ENCODE results near the gene PMF1.

Gene PMF1

DNA sequence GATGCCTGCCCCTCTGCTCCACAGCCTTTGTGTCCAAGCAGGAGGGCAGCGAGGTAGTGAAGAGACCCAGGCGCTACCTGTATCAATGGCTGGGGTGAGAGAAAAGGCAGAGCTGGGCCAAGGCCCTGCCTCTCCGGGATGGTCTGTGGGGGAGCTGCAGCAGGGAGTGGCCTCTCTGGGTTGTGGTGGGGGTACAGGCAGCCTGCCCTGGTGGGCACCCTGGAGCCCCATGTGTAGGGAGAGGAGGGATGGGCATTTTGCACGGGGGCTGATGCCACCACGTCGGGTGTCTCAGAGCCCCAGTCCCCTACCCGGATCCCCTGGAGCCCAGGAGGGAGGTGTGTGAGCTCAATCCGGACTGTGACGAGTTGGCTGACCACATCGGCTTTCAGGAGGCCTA lies 29.9 kb downstream of the PMF1 start:
- Mint-ChIP-seq H3K9me3 (no peaks in the 10 kb centered on the region), H3K27ac (peak overlapping the region in 1 of 2 donors; percentile 90), H3K4me3 (no peak overlapping the region), H3K27me3 (no peaks in the 10 kb centered on the region), H3K4me1 (peaks cover 45% of the 10 kb centered on the region)
- no peak for ATAC-seq
- no peak for DNase-seq

GRCh38 chr1:156244126-156244525 lies 31.3 kb downstream of the PMF1 start:
- ATAC-seq (no peak), DNase-seq (no peak)
- no peaks in the 10 kb centered on the region for H3K9me3 Mint-ChIP-seq
- H3K4me3 Mint-ChIP-seq: peak overlapping the region; percentile 80 to 91
- H3K27ac Mint-ChIP-seq: peak overlapping the region in 1 of 2 donors; percentile 69
- peaks cover 45% of the 10 kb centered on the region for H3K4me1 Mint-ChIP-seq
- no peaks in the 10 kb centered on the region for H3K27me3 Mint-ChIP-seq

- H3K4me1 Mint-ChIP-seq: peaks cover 45% of the 10 kb centered on the region
- H3K9me3 Mint-ChIP-seq: no peaks in the 10 kb centered on the region
- H3K27me3 Mint-ChIP-seq: no peaks in the 10 kb centered on the region
- ATAC-seq (no peak), DNase-seq (no peak)
- H3K4me3 Mint-ChIP-seq: peak overlapping the region; percentile 80 to 91
- H3K27ac Mint-ChIP-seq: peak overlapping the region in 1 of 2 donors; percentile 87
Observed at GRCh38 chr1:156244712-156245111, 31.9 kb downstream of the PMF1 start.

DNA sequence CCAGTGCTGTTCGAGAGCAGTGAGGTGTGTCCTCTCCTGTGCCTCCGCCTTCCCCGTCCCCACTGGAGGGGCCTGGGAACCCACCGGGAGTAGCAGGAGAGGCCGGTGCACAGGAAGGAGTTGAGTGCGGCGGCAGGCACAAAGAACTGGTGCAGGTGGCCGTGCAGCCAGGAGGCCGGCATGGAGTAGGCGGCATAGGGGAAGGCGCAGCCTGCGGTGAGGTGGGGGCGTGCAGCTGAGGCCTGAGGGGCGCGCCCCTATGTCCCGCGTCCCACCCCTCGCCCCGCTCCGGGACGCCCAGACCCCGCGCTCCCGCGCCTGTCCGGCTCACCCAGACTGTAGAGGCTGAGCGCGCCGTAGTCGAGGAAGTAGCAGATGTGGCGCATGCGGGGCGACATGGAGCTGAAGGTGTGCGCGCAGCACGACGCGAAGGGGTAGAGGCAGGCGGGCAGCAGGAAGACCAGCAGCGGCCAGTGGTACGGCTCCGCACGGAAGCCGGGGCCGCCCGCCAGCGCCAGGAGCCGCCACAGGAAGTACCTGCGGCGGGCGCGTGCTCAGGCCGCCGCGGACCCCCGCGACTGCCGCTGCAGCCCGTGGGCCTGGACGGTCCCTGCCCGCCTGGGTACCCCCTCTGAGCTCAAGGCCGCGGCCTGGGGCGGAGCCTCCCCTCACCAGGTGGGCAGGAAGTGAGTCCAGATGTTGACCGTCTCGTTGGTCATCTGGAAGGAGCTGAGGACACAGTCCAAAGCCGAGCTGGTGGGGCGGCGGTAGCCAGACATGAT lies 32.8 kb downstream of the PMF1 start:
- DNase-seq (peak; percentile 38 to 47), ATAC-seq (peak; percentile 66)
- Mint-ChIP-seq H3K27me3 (no peaks in the 10 kb centered on the region), H3K4me3 (peak overlapping the region; percentile 80 to 91), H3K4me1 (peaks cover 49% of the 10 kb centered on the region), H3K27ac (peak overlapping the region; percentile 77 to 91), H3K9me3 (no peaks in the 10 kb centered on the region)

GRCh38 chr1:156246241-156246780 lies 33.5 kb downstream of the PMF1 start:
- Mint-ChIP-seq H3K27ac (peak overlapping the region; percentile 52 to 76), H3K4me3 (peak overlapping the region; percentile 42 to 80), H3K4me1 (peaks cover 55% of the 10 kb centered on the region), H3K27me3 (no peaks in the 10 kb centered on the region), H3K9me3 (no peaks in the 10 kb centered on the region)
- no peak for ATAC-seq
- no peak for DNase-seq

GRCh38 chr1:156246781-156247459 lies 34.1 kb downstream of the PMF1 start:
- Mint-ChIP-seq H3K9me3 (no peaks in the 10 kb centered on the region), H3K27me3 (no peaks in the 10 kb centered on the region), H3K4me3 (no peak overlapping the region), H3K27ac (no peak overlapping the region), H3K4me1 (peaks cover 55% of the 10 kb centered on the region)
- DNase-seq (no peak), ATAC-seq (no peak)

- Mint-ChIP-seq H3K4me1 (peaks cover 55% of the 10 kb centered on the region), H3K4me3 (no peak within 1 kb of the TSS), H3K27me3 (no peaks in the 10 kb centered on the region), H3K9me3 (no peaks in the 10 kb centered on the region), H3K27ac (peak within 1 kb of the TSS in 1 of 2 donors; percentile 78)
- ATAC-seq (no peak), DNase-seq (no peak)
Observed at GRCh38 chr1:156247460-156248322, 34.9 kb downstream of the PMF1 start, which contains the start of gene PAQR6. Gene PAQR6, minus strand, starts transcription at chr1:156248056. Its CDS starts 1,325 bp downstream, at chr1:156246731.

GRCh38 chr1:156248323-156248683 lies 35.5 kb downstream of the PMF1 start:
- Mint-ChIP-seq H3K4me1 (peaks cover 52% of the 10 kb centered on the region), H3K4me3 (no peak overlapping the region), H3K27ac (peak overlapping the region in 1 of 2 donors; percentile 78), H3K27me3 (no peaks in the 10 kb centered on the region), H3K9me3 (no peaks in the 10 kb centered on the region)
- DNase-seq: no peak
- ATAC-seq: no peak

GRCh38 chr1:156249593-156249992 lies 36.8 kb downstream of the PMF1 start:
- Mint-ChIP-seq H3K27me3 (no peaks in the 10 kb centered on the region), H3K27ac (peak overlapping the region in 1 of 2 donors; percentile 69), H3K4me1 (peaks cover 41% of the 10 kb centered on the region), H3K4me3 (no peak overlapping the region), H3K9me3 (no peaks in the 10 kb centered on the region)
- no peak for DNase-seq
- no peak for ATAC-seq

DNA sequence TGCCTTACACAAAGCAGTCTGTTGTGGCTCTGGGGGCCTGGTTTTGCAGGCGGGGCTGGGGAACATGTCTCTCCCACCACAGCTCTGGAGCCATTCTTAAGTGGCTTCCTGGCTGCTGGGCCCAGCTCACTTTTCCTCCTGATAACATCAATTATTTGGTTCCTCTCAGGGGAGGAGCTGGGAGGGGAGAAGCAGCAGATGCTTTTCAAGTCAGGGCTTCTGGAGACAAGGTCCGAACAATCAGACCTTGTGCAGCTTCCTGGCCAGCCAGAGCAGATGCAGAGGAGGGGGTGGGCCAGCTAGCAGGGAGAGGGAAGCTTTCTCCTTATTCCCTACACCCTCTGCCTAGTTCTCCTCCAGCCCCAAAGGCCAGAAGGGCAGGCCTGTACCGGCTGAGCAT lies 38.7 kb downstream of the PMF1 start:
- Mint-ChIP-seq H3K4me1 (peaks cover 22% of the 10 kb centered on the region), H3K4me3 (no peak overlapping the region), H3K9me3 (no peaks in the 10 kb centered on the region), H3K27ac (peak overlapping the region in 1 of 2 donors; percentile 74), H3K27me3 (no peaks in the 10 kb centered on the region)
- ATAC-seq (no peak), DNase-seq (no peak)

DNA sequence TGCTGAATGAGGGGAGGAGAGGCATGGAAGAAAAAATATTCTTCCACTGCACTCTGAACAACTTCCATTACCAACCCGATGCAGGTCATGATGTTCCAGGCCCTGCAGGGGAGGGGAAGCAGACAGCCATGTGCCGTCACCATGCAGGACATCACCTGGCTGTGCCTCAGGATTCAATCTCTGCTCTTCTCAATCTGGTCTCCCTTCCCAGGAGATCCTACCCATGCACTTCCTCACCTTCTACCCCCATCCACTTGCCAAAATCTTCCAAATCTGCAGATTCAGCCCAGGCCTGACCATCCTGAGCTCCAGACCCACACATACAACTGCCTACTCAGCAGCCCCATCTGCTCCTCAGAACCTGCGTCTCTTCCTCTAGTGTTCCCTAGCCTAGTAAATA lies 40.8 kb downstream of the PMF1 start:
- no peak overlapping the region for H3K4me3 Mint-ChIP-seq
- H3K27me3 Mint-ChIP-seq: no peaks in the 10 kb centered on the region
- ATAC-seq: no peak
- no peak for DNase-seq
- H3K27ac Mint-ChIP-seq: peak overlapping the region in 1 of 2 donors; percentile 69
- peaks cover 10% of the 10 kb centered on the region for H3K4me1 Mint-ChIP-seq
- no peaks in the 10 kb centered on the region for H3K9me3 Mint-ChIP-seq

GRCh38 chr1:156257711-156258110 lies 44.9 kb downstream of the PMF1 start:
- H3K9me3 Mint-ChIP-seq: no peaks in the 10 kb centered on the region
- no peak overlapping the region for H3K4me3 Mint-ChIP-seq
- peaks cover 5% of the 10 kb centered on the region for H3K4me1 Mint-ChIP-seq
- DNase-seq (no peak), ATAC-seq (no peak)
- H3K27me3 Mint-ChIP-seq: no peaks in the 10 kb centered on the region
- H3K27ac Mint-ChIP-seq: peak overlapping the region in 1 of 2 donors; percentile 87

DNA sequence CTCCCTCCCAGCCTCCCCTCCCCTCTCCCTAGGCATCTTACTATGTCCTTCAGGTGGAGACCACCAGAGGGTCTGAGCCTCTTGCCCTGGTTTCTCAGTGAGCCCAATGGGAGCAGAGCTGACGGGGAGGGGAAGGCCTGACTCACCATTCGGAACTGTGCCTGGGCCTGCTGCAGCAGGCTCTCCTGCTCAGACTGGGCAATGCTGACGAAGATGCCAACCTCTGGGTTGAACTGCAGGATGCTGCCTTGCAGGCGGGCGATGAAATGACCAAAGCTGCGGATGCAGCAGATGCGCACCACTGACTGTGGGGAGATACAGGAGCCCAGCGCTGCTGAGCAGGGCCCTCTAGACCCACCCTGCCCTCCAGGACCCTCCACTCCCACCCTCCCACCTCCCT lies 46.1 kb downstream of the PMF1 start:
- H3K4me3 Mint-ChIP-seq: no peak overlapping the region
- H3K4me1 Mint-ChIP-seq: peaks cover 5% of the 10 kb centered on the region
- H3K9me3 Mint-ChIP-seq: no peaks in the 10 kb centered on the region
- no peak for DNase-seq
- H3K27me3 Mint-ChIP-seq: no peaks in the 10 kb centered on the region
- ATAC-seq: no peak
- no peak overlapping the region for H3K27ac Mint-ChIP-seq

DNA sequence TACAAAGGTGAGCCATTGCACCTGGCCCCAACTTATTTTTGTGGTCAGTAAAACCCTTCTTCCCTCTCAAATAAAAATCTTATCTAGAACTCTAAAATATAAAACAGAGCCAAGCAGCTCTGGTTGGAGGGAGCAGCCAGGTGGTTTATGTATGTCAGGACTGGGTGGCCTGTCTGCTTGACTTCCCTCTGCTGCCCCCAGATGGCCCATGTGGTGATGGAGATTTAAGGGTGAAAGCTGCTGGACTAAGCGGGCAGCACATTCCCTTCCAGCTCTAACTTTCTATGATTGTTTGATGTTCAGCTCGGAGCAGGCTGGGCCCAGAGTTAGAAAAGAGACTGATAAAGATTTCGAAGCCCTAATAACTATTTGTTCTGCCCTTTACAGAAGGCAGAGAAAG lies 47.0 kb downstream of the PMF1 start:
- no peaks in the 10 kb centered on the region for H3K27me3 Mint-ChIP-seq
- no peaks in the 10 kb centered on the region for H3K9me3 Mint-ChIP-seq

GRCh38 chr1:156260896-156261295 lies 48.1 kb downstream of the PMF1 start:
- no peak for ATAC-seq
- H3K27me3 Mint-ChIP-seq: no peaks in the 10 kb centered on the region
- peaks cover 5% of the 10 kb centered on the region for H3K4me1 Mint-ChIP-seq
- H3K4me3 Mint-ChIP-seq: no peak overlapping the region
- no peak for DNase-seq
- peak overlapping the region in 1 of 2 donors; percentile 78 for H3K27ac Mint-ChIP-seq
- H3K9me3 Mint-ChIP-seq: no peaks in the 10 kb centered on the region

More for the DNA sequence above, 47.0 kb downstream of the PMF1 start:
- ATAC-seq (no peak), DNase-seq (no peak)
- Mint-ChIP-seq H3K4me3 (no peak overlapping the region), H3K27ac (peak overlapping the region in 1 of 2 donors; percentile 44), H3K4me1 (peaks cover 5% of the 10 kb centered on the region)
